Ishikawa (cell line): ENCODE results near the gene HOXB6.

Experiments used
- CEBPB ChIP-seq: IDR thresholded peaks from 2 replicates; pipeline ENCODE4 v1.6.1; 2012
- CREB1 ChIP-seq: IDR thresholded peaks from 2 replicates; pipeline ENCODE4 v1.6.1; 2012; ENCODE audit warnings: low read depth
- EGR1 ChIP-seq: IDR thresholded peaks from 2 replicates; pipeline ENCODE4 v1.6.1; 2012
- EP300 ChIP-seq: IDR thresholded peaks from 2 replicates; pipeline ENCODE4 v1.6.1; 2012; ENCODE audit warnings: borderline replicate concordance
- RAD21 ChIP-seq: IDR thresholded peaks from 2 replicates; pipeline ENCODE4 v1.6.1; 2012; ENCODE audit warnings: low read depth
- REST ChIP-seq: IDR thresholded peaks from 2 replicates; pipeline ENCODE4 v1.6.1; 2012; ENCODE audit warnings: low read depth, mild to moderate bottlenecking
- TAF1 ChIP-seq: IDR thresholded peaks from 2 replicates; pipeline ENCODE4 v1.6.1; 2012; ENCODE audit warnings: low read depth, mild to moderate bottlenecking
- TEAD4 ChIP-seq: IDR thresholded peaks from 2 replicates; pipeline ENCODE4 v1.6.1; 2012
- YY1 ChIP-seq: IDR thresholded peaks from 2 replicates; pipeline ENCODE4 v1.6.1; 2012; ENCODE audit warnings: low read depth
- TF ChIP-seq, protein P1 (sequence below): IDR thresholded peaks from 2 replicates; pipeline ENCODE4 v1.6.1; 2012
- TF ChIP-seq, protein P2 (sequence below): IDR thresholded peaks from 2 replicates; pipeline ENCODE4 v1.6.1; 2012

GRCh38 chr17:48601207-48601538, 3.6 kb downstream of the HOXB6 start:
- TF ChIP-seq EP300 (no peak), TAF1 (no peak), EGR1 (no peak), CEBPB (no peak), RAD21 (no peak), YY1 (no peak), TEAD4 (no peak), CREB1 (no peak), REST (no peak)
- TF ChIP-seq, protein P1, sequence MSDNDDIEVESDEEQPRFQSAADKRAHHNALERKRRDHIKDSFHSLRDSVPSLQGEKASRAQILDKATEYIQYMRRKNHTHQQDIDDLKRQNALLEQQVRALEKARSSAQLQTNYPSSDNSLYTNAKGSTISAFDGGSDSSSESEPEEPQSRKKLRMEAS, result no peak
- TF ChIP-seq, protein P2, sequence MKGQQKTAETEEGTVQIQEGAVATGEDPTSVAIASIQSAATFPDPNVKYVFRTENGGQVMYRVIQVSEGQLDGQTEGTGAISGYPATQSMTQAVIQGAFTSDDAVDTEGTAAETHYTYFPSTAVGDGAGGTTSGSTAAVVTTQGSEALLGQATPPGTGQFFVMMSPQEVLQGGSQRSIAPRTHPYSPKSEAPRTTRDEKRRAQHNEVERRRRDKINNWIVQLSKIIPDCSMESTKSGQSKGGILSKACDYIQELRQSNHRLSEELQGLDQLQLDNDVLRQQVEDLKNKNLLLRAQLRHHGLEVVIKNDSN, result no peak
